GM10248 (cell line): ENCODE results near the gene ZNF205.

ENCODE experiments used
- CTCF ChIA-PET: fragments of 300-600 bp; sonication (Branson Sonifier 250); formaldehyde crosslinking; extraction: SDS; loops from one replicate; lab custom pipeline; 2021; ENCODE audit warnings: antibody characterized with exemption; lab: Yijun Ruan, JAX
- POLR2A ChIA-PET: fragments of 350-650 bp; sonication (Branson Sonifier 250); formaldehyde crosslinking; extraction: SDS; loops from one replicate; lab custom pipeline; 2020; ENCODE audit warnings: antibody characterized with exemption; lab: Yijun Ruan, JAX
- DNase-seq: peaks from one replicate; pipeline ENCODE4 v3.0.0; 2012; ENCODE audit errors: extremely low spot score
- CTCF ChIP-seq: IDR thresholded peaks from 2 replicates; pipeline ENCODE4 v1.5.1; 2012; ENCODE audit warnings: mild to moderate bottlenecking, low read depth; ENCODE audit errors: extremely low read depth, missing control alignments, control extremely low read depth

Gene ZNF205

GRCh38 chr16:3099732-3100499, 12.5 kb upstream of the ZNF205 start:
- ChIA-PET CTCF (interaction anchor here (1.1 to 15.3 kb wide), 9 partner anchors 9 to 68 kb away, joined by 3 to 246 read pairs (median 10); partner anchors contain the start of genes ZNF205 and ZNF213), POLR2A (no interaction called here)
- no peak for TF ChIP-seq CTCF
- DNase-seq, result peak; percentile 98

- peak; percentile 59 for DNase-seq
- peak; percentile 64 for TF ChIP-seq CTCF
- POLR2A ChIA-PET, result no interaction called here
- CTCF ChIA-PET, result interaction anchor here (0.6 to 15.3 kb wide), 19 partner anchors 9 to 73 kb away, joined by 3 to 246 read pairs (median 3); partner anchors contain the start of genes IL32, ZNF205 and ZNF213
Measured at GRCh38 chr16:3101018-3101840, 11.2 kb upstream of the ZNF205 start.

GRCh38 chr16:3101841-3102470, 10.4 kb upstream of the ZNF205 start:
- DNase-seq, result no peak
- no peak for TF ChIP-seq CTCF
- ChIA-PET POLR2A (no interaction called here), CTCF (interaction anchor here (0.7 to 15.3 kb wide), 15 partner anchors 10 to 74 kb away, joined by 3 to 246 read pairs (median 3); partner anchors contain the start of genes IL32, ZNF205 and ZNF213)

GRCh38 chr16:3106205-3106928, 6.0 kb upstream of the ZNF205 start:
- CTCF ChIA-PET, result interaction anchor here (0.8 to 15.3 kb wide), 6 partner anchors 10 to 75 kb away, joined by 3 to 246 read pairs (median 5); partner anchors contain the start of gene ZNF213

More at GRCh38 chr16:3106205-3106928, 6.0 kb upstream of the ZNF205 start:
- DNase-seq, result peak; percentile 99
- TF ChIP-seq CTCF, result no peak
- POLR2A ChIA-PET, result interaction anchor here (0.7 to 1.0 kb wide), 2 partner anchors 44 to 53 kb away, joined by 3 read pairs; no protein-coding TSS in a partner anchor
